Hippocampal formation (tissue), 2 donors: Measurements from ENCODE around the gene EPB41L4A.

Experiments used
- DNase-seq, 2 donors: peaks; one replicate each; lab custom pipeline; 2025; lab: John Stamatoyannopoulos, UW

The EPB41L4A gene

DNA sequence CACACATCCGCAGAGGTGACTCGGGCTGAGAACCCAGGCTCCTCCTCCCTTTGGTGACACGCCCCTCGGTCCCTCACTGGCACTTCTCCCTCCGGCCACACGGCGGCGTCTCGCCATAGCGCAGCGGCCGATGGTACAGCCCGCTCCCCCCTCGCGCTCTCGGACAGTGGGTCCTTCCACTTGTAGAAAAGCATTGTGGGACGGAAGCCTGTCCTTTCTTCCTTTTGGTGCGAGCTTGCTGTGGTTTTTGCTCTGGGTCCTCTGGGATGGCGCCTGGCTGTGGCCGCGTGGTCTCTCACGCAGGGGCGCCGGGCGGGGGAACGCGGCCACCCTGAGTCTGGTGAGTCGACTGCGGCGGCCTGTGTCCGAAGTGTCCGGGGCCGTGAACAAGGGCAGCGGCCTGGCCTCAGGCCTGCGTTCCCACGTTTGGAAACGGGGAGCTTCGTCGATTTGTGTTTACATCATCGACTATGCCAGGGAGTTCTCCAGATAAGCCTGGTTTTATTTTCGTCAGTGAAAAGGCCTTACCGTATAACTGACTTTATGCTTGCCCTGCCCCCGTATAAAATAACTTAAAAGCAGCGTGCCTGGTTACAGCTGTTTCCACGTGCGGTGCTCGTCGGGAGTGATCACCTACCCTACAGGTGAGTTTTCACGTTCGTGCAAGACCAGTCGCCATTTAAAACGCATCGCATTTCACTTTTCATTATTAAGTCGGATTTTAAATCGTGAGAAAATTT, 258.3 kb downstream of the EPB41L4A start:
- peak; percentile 89 to 90 for DNase-seq

DNA sequence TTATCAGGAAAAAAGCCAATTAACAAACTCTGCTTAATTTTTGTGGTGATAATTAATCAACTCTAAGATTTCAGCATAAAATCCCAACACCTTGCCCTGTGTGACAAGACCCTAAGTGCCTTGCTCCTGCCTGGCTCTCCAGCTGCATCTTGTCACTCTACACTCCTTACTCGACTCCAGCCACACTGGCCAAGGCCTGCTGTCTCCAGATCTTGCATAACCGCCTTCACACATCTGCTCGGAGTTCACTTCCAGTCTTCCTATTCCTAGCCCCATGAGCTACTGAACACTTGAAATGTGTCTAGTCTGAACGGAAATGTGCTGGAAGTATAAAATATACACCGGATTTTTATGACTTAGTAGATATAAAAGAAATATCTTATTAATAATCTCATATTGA, 259.6 kb downstream of the EPB41L4A start:
- DNase-seq: no peak

DNA sequence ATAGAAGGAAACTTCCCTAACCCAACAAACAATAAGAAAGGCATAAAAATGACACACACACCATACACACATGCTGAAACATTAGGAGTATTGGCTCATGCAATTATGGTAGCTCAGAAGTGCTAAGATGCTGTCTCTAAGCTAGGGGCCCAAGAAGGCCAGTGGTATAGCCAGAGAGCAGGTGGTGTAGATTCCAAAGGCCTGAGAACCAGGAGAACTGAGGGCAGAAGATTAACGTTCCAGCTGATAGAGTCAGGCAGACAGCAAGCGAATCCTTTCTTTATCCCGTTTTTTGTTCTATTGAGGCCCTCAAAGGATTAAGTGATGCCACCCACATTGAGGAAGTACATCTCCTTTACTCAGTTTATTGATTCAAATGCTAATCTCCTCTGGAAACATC, 262.9 kb downstream of the EPB41L4A start:
- DNase-seq: no peak

DNA sequence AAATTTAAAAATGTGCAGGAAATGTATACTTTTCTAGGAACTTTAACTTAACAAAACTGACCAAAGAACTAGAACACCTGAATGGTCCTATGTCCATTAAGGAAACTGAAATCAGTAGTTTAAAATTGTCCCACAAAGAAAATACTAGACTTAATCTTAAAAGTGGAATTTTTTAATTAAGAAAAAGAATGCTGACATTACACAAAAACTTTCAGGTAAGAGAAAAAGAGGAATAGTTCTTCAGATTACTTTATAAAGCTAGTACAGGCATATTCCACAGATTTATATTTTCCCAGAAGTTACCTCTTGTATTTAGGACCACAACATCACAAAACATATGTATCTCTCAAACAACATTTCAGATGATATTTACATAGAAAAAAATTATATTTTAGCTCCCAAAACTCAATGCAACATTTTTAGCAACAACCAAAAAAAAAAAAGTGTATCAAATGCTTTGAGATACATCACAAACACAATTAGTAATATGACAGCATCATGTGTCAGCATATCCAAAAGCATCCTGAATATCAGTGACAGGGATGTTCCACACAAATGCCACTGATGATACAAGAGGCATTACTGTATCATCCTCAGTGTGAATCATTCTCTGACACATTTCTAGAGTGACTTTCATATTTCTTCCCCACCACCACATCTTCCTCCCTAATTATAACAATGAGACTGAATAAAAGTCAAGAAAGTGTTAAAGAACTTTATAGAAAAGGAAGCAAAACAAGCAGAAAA, 264.0 kb downstream of the EPB41L4A start:
- no peak for DNase-seq

DNA sequence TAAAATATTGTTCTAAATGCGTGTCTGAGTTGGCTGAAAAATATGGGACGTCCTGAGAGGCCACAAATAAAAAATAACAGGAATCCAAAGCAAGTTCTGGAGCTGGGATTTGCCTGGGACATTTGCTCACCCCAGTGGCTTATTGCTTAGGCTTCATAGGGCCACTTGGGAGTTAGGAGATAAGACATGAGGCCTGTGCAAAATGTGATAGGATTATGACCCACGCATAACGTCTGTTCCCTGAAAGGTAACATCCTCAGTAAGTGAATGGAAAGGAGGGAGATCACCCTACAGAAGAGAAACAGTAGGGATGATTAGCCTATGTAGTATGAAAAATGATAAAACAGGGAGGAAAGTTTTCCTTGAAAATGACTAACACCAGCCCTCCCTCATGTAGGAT, 269.4 kb downstream of the EPB41L4A start:
- DNase-seq: no peak

GRCh38 chr5:112146323-112147226, 272.5 kb downstream of the EPB41L4A start:
- DNase-seq: peak; percentile 32 to 78

- no peak for DNase-seq
These were observed 275.4 kb downstream of the EPB41L4A start for GRCh38 chr5:112143690-112144089.

GRCh38 chr5:112142769-112143270, 276.3 kb downstream of the EPB41L4A start:
- no peak for DNase-seq

GRCh38 chr5:112141582-112141981, 277.5 kb downstream of the EPB41L4A start:
- DNase-seq: no peak

- no peak for DNase-seq
These were observed 280.6 kb downstream of the EPB41L4A start for GRCh38 chr5:112138526-112138925.

- DNase-seq: no peak
These were observed 282.3 kb downstream of the EPB41L4A start for GRCh38 chr5:112136773-112137172.

GRCh38 chr5:112127861-112128260, 291.2 kb downstream of the EPB41L4A start:
- no peak for DNase-seq

GRCh38 chr5:112126982-112127381, 292.1 kb downstream of the EPB41L4A start:
- no peak for DNase-seq

DNA sequence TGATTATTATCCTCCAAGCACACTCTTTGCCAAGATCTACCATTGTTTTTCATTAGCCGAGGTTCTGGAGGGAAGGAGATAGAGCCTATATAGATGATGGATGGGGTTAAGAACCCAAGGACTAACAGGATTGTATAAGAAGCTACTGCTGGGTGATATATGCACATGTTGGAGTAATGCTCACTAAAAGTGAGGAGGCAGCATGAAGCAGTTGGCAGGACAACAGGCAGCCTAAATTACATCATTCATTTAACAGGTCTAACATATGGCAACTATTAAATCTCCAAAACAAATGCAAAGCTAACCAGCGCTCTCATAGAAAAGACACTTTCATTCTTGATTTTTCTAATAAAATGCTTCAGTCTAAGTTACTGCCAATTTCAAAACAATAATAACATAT, 293.2 kb downstream of the EPB41L4A start:
- no peak for DNase-seq

DNA sequence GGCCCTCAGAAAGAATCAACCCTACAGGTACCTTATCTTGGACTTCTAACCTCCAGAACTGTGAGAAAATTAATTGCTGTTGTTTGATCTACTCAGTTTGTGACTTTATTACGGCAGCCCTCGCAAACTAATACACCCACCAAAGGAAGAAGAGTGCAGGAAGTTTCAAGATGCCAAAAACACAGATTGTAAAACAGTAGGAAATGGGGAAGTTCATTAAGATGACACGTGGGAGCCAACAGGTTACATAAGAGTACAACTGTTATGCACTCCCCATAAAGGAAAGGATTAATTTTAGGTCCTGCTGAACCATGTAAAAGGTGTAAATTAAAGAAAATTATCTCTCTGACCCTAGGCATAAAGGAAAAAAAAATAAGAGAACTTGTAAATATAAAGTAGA, 294.3 kb downstream of the EPB41L4A start:
- no peak for DNase-seq

- no peak for DNase-seq
These were observed 296.0 kb downstream of the EPB41L4A start for GRCh38 chr5:112123086-112123485.

GRCh38 chr5:112122353-112122752, 296.7 kb downstream of the EPB41L4A start:
- DNase-seq: no peak

GRCh38 chr5:112121258-112121657, 297.8 kb downstream of the EPB41L4A start:
- DNase-seq: no peak

DNA sequence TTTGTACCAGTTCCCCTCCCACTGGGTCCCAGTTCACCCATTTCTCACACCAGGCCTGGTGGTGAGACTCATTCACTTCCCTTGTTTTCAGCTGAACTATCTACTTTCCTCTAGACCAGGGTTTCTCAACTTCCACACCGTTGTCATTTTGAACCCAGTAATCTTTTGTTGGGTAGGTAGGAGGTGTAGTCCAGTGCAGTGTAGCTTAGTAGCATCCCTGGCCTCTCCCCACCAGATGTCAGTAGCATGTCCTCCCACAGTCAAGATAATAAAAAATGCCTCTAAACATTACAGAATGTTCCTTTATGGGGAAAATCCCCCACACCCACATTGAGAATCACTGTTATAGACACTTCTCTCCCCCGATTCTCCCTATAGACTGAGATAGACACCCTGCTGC, 299.1 kb downstream of the EPB41L4A start:
- DNase-seq: no peak

DNA sequence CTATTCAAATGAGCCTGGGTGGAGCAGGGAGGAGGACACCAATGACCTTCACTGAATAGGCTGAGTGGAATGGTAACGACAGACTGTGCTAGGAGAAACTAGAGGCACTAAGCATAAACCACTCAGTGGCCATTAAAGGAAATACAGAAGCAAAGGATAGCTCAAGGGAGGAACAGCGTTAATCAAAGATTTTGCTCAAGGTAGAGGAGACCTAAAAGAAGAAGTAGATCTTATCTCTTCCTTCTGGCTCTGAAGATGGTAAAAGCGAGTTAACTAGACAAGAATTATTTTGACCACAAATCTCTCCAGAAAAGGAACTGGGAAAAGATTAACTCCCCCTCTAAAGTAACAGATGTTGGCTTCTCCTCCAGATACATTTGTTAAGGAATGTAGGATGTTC, 299.6 kb downstream of the EPB41L4A start:
- DNase-seq: no peak

GRCh38 chr5:112117551-112117950, 301.5 kb downstream of the EPB41L4A start:
- no peak for DNase-seq

- DNase-seq: no peak
These were observed 302.7 kb downstream of the EPB41L4A start for GRCh38 chr5:112116371-112116770.
